SK-N-MC (cell line): ENCODE results near the gene NEURL3.

Experiments
- DNase-seq: peaks from one replicate; pipeline ENCODE4 v3.0.0-alpha.2; 2011; ENCODE audit warnings: low read depth, low spot score
- H3K27ac ChIP-seq: fragments of 200-600 bp; sonication (generic); 2 replicates; pipeline ENCODE4 v1.5.1; 2016; ENCODE audit warnings: mixed run types
- H3K36me3 ChIP-seq: fragments of 200-600 bp; sonication (generic); 2 replicates; pipeline ENCODE4 v1.6.1; 2017; ENCODE audit warnings: antibody characterized with exemption, low read length, mixed read lengths; ENCODE audit not compliant: insufficient read depth
- H3K4me3 ChIP-seq: fragments of 200-600 bp; sonication (generic); 2 replicates; pipeline ENCODE4 v1.5.1; 2016
- H3K9ac ChIP-seq: fragments of 200-600 bp; sonication (generic); 2 replicates; pipeline ENCODE4 v1.8.0; 2017; ENCODE audit warnings: mixed run types, mixed read lengths; ENCODE audit not compliant: insufficient read length
- H3K9me3 ChIP-seq: fragments of 200-600 bp; sonication (generic); 2 replicates; pipeline ENCODE4 v1.6.1; 2017; ENCODE audit warnings: low read depth, mild to moderate bottlenecking, antibody characterized with exemption, low read length, moderate library complexity, mixed read lengths
- EZH2 ChIP-seq: fragments of 200-600 bp; sonication (generic); IDR thresholded peaks from one replicate; pipeline ENCODE4 v1.6.1; 2017; ENCODE audit warnings: antibody characterized with exemption
- FOXP2 ChIP-seq: optimal IDR thresholded peaks from 2 replicates; pipeline ENCODE3; 2011; ENCODE audit warnings: mild to moderate bottlenecking, moderate library complexity; ENCODE audit not compliant: insufficient read depth; ENCODE audit errors: extremely low read length, control extremely low read depth
- POLR2AphosphoS5 ChIP-seq: IDR thresholded peaks from 2 replicates; pipeline ENCODE4 v1.6.1; 2012; ENCODE audit warnings: mild to moderate bottlenecking, low read depth, low read length, borderline replicate concordance

NEURL3 gene

GRCh38 chr2:96524482-96525210 lies 19.5 kb upstream of the NEURL3 start:
- TF ChIP-seq EZH2, result no peak
- TF ChIP-seq FOXP2, result no peak
- TF ChIP-seq POLR2AphosphoS5, result no peak
- Histone ChIP-seq H3K36me3 (no peaks in the 10 kb centered on the region), H3K9ac (no peak overlapping the region), H3K9me3 (no peaks in the 10 kb centered on the region), H3K4me3 (no peak overlapping the region), H3K27ac (no peak overlapping the region)
- DNase-seq, result no peak

DNA sequence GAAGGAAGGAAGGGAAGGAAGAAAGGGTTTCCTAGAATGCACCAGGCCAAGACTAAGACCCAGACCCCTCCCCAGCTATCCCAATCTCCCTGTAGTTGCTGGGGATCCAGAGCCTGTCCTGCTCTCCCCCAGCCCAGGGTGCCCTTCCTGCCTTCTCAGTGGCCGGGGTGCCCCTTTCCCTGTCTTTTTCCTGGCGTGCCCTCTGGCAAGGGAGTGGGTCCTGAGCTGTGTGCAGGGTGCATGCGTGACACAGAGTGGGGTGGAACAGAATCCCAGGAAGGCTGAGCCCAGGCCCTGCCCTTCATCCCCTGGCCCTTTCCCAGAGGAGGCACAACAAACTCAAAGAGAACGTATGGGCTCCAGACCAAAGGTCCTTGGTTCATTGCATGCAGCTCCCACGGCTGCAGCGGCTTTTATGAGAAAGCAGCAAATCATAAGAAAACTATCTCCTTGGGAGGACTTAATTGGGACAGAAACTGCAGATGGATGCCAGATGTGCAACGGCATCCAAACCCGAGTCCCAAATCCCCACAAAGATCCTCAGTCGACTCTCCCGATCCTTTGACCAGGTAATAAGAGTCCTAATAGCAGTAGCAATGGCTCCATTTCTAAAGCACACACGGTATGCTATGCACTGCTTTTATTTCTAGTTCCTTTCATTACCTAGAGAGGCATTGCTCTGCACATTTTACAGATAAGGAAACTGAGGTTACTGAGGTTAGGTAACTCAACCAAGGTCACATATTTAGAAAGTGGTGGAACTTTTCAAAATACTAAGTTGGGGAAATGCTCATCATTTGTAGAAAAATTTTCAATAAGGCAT lies 18.7 kb upstream of the NEURL3 start:
- H3K4me3 ChIP-seq, result no peak overlapping the region
- no peak overlapping the region for H3K27ac ChIP-seq
- H3K9ac ChIP-seq, result no peak overlapping the region
- no peaks in the 10 kb centered on the region for H3K36me3 ChIP-seq
- H3K9me3 ChIP-seq, result no peaks in the 10 kb centered on the region
- TF ChIP-seq POLR2AphosphoS5 (no peak), FOXP2 (no peak), EZH2 (no peak)
- DNase-seq, result no peak

- H3K27ac ChIP-seq, result no peak overlapping the region
- TF ChIP-seq POLR2AphosphoS5 (no peak), FOXP2 (no peak), EZH2 (no peak)
- no peaks in the 10 kb centered on the region for H3K36me3 ChIP-seq
- no peak overlapping the region for H3K9ac ChIP-seq
- DNase-seq, result no peak
- H3K4me3 ChIP-seq, result no peak overlapping the region
- no peaks in the 10 kb centered on the region for H3K9me3 ChIP-seq
Measured at GRCh38 chr2:96522304-96523203, 17.4 kb upstream of the NEURL3 start.

GRCh38 chr2:96521219-96521618 lies 16.1 kb upstream of the NEURL3 start:
- H3K9ac ChIP-seq, result no peak overlapping the region
- no peak for DNase-seq
- no peak overlapping the region for H3K4me3 ChIP-seq
- no peak for TF ChIP-seq POLR2AphosphoS5
- no peak for TF ChIP-seq EZH2
- no peak for TF ChIP-seq FOXP2
- no peaks in the 10 kb centered on the region for H3K9me3 ChIP-seq
- H3K36me3 ChIP-seq, result no peaks in the 10 kb centered on the region
- H3K27ac ChIP-seq, result no peak overlapping the region

DNA sequence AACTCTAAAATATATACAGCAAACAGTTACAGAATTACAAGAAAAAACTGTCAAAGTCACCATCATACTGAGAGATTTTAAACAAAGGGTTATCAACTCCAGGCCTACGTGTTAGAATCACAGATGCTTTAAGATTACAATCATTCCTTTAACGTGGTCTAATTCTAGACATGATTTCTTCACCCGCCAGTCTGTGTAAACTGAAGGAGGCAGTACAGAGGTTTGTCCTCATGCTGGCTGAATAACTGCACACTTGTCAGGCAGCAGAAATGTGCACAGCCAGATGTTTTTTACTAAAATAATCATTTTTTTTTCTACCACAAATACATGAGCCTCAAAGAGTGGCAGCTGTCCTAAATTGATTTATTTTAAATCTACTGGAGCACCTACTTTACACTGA lies 15.5 kb upstream of the NEURL3 start:
- H3K9me3 ChIP-seq, result no peaks in the 10 kb centered on the region
- TF ChIP-seq FOXP2 (no peak), EZH2 (no peak), POLR2AphosphoS5 (no peak)
- DNase-seq, result no peak

GRCh38 chr2:96520231-96520630 lies 15.1 kb upstream of the NEURL3 start:
- H3K9ac ChIP-seq, result no peak overlapping the region

More for the DNA sequence above, 15.5 kb upstream of the NEURL3 start:
- Histone ChIP-seq H3K27ac (no peak overlapping the region), H3K4me3 (no peak overlapping the region), H3K9ac (no peak overlapping the region), H3K36me3 (no peaks in the 10 kb centered on the region)

GRCh38 chr2:96517079-96517478 lies 11.9 kb upstream of the NEURL3 start:
- no peak overlapping the region for H3K27ac ChIP-seq
- H3K4me3 ChIP-seq, result no peak overlapping the region
- TF ChIP-seq FOXP2, result no peak
- no peak for TF ChIP-seq EZH2
- TF ChIP-seq POLR2AphosphoS5, result no peak
- no peaks in the 10 kb centered on the region for H3K36me3 ChIP-seq
- H3K9me3 ChIP-seq, result no peaks in the 10 kb centered on the region
- no peak overlapping the region for H3K9ac ChIP-seq
- no peak for DNase-seq

More at GRCh38 chr2:96520231-96520630, 15.1 kb upstream of the NEURL3 start:
- no peak for DNase-seq
- Histone ChIP-seq H3K27ac (no peak overlapping the region), H3K36me3 (no peaks in the 10 kb centered on the region), H3K4me3 (no peak overlapping the region), H3K9me3 (no peaks in the 10 kb centered on the region)
- TF ChIP-seq EZH2, result no peak
- no peak for TF ChIP-seq POLR2AphosphoS5
- TF ChIP-seq FOXP2, result no peak
